GM21737 (cell line): Measurements from ENCODE around the gene BRINP3.

Source experiments
- ATAC-seq: cut with Tn5 transposase; IDR thresholded peaks from one replicate; pipeline ENCODE4 v1.9.1; 2021; ENCODE audit warnings: mild to moderate bottlenecking, moderate library complexity; ENCODE audit not compliant: unreplicated experiment

Gene BRINP3

DNA sequence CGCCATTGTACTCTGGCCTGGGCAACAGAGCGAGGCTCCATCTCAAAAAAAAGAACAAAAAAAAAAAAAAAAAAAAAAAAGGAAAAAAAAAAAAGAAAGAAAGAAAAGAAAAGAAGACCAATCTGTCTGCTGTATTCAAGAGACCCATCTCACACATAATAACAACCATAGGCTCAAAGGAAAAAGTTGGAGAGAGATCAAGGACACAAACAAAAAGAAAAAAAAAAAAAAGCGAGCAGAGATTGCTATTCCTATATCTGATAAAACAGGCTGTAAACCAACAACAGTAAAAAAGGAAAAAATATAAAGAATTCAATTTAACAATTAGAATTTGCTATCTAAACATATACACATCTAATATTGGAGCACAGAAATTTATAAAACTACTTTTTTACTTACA lies 150.4 kb downstream of the BRINP3 start:
- no peak for ATAC-seq

GRCh38 chr1:190323530-190323929 lies 154.1 kb downstream of the BRINP3 start:
- ATAC-seq, result no peak

DNA sequence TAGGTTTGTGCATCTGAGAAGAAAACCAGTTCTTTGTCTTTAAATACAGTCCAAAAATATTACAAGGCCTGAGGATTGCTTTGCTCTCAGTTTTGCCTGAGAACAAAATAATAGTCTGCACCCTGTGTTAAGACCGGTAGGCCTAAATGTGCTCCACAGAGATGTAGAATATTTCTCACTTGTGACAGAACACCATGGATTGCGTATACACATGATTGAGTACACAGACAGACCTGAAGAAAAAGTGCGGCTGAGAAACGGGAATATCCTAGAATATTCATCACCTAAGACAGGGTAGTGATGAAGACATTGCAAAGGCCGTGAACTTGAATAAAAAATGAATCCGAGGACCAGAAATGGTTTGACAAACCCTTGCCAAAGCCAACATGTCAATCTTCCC lies 155.4 kb downstream of the BRINP3 start:
- no peak for ATAC-seq

GRCh38 chr1:190320952-190321351 lies 156.7 kb downstream of the BRINP3 start:
- ATAC-seq, result no peak

DNA sequence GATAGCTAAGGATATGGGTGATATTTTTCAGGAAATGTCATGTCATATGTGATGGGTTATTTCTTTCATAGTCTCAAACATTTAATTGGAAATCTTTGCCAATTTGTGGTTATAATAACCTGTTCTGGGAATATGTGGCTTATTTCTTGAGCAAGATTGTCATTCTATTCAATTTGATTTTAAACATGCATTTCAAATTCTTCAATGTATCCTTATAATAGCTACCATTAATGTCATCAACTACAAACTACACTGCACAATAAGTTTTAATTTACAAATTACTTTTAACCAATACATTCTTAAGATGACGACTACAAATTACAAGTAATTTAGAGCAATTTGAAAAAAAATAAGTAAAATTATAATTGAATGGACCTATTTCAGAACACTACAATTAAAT lies 164.9 kb downstream of the BRINP3 start:
- no peak for ATAC-seq

DNA sequence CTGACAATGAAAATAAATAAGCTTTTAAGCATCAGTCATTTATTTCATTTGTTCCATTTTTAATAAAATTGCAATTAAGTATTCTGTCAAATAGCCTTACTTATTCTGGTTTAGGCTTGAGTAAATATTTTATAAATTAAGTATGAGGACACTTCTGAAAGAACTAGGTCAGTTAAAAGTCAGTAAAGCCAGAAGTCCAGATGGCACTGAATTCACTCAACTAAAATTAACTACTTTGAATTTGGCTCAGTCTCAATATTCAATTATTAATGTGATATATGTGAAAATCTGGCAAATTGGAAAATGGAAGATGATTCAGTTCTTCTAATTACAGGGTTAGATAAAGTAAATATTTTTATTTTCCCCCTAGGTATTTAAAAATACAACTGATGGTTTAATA lies 174.2 kb downstream of the BRINP3 start:
- ATAC-seq, result no peak

DNA sequence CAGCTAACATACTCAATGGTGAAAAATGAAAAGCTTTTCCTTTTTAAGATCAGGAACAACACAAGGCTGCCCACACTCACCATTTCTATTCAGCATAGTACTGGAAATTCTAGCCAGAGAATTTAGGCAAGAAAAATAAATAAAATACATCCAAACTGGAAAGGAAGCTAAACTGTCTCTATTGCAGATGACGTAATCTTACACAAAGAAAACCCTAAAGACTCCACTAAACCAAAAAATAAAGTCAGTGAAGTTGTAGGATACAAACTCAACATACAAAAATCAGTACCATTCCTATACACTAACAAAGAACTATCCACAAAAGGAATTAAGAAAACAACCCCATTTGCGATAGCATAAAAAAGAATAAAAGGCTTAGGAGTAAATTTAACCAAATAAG lies 181.2 kb downstream of the BRINP3 start:
- no peak for ATAC-seq

DNA sequence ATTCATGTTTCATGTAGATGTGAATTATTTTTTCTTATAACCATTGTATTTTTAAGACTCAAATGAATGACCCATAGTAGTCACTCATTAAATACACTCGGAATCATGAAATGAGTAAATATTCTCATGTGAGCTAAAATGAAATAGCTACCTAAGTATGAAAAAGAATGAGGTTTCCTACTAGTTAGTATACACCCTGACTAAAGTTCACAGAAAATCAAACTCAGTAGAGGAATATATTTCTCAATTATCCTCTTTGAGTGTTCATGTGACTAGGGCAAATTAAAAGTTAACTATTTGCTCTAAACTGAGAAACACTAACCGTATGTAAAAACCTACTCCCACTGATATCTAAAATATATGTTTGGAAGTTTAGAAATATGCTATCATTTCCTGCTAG lies 187.8 kb downstream of the BRINP3 start:
- no peak for ATAC-seq

DNA sequence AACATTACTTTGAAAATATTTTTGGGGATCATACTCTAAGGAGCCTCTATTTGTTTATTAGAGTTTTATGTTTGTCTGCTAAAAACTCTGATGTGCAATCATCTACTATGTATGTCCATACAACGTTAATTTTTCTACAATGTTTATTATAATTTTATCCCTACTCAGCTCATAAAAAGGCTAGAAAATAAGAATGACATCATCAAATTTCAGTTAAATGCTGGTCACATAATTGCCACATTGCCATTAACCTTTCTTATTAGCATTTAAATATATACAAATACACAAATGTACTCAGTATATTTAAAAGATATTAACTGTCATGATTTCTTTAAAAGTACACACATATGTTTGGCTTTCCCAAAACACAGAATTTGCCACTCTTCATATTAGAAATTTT lies 191.6 kb downstream of the BRINP3 start:
- no peak for ATAC-seq

- no peak for ATAC-seq
These were observed 200.6 kb downstream of the BRINP3 start for GRCh38 chr1:190277107-190277506.

GRCh38 chr1:190274721-190275120 lies 202.9 kb downstream of the BRINP3 start:
- no peak for ATAC-seq

DNA sequence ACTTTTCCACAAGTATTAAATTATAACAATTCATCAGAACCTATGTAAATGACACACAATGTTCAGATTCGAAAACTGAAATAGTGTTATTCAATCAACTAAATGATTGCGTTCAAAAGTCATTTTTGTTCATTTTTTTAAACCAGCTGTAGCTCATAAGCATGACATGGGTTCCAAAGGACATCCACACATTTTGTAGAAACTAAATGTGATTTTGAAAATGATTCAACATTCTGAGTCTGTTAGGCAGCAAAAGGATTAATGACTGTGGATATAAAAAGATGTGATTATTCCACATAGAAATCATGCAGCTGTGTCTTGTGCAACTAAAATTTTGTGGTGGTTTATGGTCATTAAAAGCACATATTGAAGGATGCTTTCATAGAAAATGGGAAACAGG lies 204.5 kb downstream of the BRINP3 start:
- no peak for ATAC-seq

- no peak for ATAC-seq
These were observed 215.1 kb downstream of the BRINP3 start for GRCh38 chr1:190262538-190262937.

DNA sequence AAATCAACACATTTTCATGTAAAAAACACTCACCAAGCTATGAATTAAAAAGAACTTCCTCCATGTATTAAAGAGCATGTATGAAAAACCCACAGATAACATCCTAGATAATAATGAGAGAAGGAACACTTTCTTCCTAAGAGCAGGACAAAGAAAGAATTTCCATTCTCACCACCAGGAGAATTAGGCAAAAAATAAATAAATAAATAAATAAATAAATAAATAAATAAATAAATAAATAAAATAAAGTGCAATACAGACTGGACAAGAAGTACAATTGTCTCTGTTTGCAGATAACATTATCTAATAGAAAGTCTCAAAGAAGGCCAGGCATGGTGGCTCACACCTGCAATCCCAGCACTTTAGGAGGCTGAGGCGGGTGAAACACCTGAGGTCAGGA lies 218.2 kb downstream of the BRINP3 start:
- ATAC-seq, result no peak

DNA sequence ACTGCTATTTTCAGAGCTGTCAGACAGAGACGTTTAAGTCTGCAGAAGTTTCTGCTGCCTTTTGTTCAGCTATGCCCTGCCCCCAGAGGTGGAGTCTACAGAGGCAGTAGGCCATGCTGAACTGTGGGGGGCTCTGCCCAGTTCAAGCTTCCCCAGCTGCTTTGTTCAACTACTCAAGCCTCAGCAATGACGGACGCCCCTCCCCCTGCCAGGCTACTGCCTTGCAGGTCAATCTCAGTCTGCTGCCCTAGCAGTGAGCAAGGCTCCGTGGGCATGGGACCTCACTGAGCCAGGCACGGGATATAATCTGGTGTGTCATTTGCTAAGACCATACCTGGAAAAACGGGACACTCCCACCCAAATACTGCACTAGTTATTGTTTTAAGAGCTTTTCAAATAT lies 219.7 kb downstream of the BRINP3 start:
- ATAC-seq, result no peak

GRCh38 chr1:190252046-190252445 lies 225.6 kb downstream of the BRINP3 start:
- ATAC-seq, result no peak

DNA sequence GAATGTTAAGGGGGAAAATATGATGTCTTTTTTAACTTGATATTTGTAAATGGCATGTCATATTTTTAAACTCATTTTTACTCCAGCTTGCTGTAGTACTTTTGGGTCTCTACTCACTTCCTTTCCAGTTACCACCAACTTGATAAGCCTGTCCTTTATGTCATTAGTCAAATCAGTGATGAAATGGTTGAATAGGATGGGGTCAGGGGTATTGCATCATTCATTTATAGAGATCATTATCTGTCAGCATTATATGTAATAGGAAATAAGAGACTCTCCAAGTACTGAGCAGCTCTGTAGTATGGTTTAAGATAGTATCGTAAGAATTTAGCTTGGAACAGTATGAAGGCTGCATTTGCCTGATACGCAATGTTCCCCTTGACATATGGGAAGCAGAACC lies 227.3 kb downstream of the BRINP3 start:
- ATAC-seq, result no peak

DNA sequence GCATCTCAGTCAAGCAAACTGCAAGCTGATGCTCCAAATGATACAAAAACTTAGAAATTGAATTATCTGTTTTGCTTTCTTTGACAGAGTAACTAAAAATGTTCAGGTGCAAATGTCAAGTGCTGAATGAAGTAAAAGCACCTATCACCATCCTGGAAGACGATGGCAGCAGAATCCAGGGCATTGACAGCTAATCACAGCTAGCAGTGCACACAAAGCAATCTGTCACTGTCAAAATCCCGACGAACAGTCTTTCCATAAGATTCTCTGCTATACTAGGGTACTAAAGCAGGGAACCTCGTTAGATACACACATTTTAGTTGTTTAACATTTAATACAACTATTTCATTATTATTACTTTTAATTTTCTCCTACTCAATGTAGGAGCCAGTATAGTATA lies 233.3 kb downstream of the BRINP3 start:
- ATAC-seq, result no peak

- no peak for ATAC-seq
These were observed 234.6 kb downstream of the BRINP3 start for GRCh38 chr1:190243056-190243455.

- no peak for ATAC-seq
These were observed 251.7 kb downstream of the BRINP3 start for GRCh38 chr1:190226006-190226405.

DNA sequence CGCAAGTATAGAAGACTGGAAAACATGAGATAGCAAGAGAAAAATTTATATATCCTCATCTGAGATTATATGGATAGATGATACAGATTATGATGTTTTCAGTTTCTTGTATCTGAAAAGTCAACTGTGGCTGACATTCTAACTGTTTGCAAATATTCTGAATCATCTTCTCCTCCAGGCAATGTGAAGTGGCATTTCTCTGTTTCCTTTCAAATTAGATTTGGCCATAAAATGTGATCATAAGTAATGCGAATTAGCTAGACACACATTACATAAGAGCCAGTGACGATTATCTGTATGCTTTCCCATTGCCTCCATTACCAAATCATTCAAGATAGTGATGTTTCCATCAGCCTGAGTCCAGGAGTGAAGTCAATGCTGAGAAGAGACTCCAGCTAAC lies 265.2 kb downstream of the BRINP3 start:
- ATAC-seq, result no peak

DNA sequence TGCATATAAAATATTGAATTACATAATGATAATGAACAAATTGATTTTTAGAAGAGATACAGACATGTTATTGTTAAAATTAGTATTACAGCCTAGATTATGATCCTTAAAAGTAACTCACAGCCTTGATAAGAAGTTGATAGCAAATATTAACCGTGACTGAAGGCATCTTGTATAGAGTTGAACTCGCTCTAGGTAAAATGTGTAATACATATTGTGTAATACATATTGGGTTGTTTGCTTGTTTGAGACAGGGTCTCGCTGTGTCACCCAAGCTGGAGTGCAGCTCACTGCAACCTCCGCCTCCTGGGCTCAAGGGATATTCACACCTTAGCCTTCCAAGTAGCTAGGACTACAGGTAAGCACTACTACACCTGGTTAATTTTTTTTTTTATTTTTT lies 269.9 kb downstream of the BRINP3 start:
- ATAC-seq, result no peak

DNA sequence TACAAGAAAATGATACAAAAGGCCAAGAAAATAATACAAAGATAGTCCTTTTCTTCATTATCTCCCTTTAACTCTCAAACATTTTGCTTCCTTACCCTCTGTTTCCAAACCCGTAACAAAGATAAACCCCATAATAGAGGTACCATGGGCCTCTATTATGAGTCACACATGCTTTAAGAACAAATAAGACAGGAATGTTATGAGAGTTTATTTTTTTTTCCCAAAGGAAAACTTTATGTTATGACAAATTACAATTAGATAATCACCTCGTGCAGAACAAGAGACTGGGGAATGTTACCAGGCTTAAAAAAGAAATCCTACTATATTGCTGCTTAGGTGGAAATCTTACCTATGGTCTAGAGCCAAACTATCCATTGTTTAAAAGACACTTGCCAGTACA lies 272.0 kb downstream of the BRINP3 start:
- ATAC-seq, result no peak

DNA sequence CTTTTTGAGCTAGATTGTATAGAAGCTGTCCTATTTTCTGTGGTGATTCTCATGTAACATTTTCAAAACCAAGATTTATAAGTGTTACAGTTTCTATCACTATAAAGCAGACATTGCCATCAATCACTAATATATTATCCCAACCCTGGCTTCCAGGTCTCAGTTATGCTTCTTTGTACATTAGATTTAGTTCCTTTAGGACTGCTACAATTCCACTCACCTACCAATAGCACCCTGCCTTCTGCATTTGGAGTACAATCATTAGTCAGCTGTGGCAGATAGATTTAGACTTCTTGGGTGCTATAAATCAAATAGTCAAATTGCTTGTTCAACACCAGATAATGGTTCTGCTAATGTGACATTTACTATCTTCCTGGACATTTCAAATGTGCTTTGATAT lies 281.6 kb downstream of the BRINP3 start:
- ATAC-seq, result no peak
